ENCODE results near the gene TAF3.

Gene TAF3

DNA sequence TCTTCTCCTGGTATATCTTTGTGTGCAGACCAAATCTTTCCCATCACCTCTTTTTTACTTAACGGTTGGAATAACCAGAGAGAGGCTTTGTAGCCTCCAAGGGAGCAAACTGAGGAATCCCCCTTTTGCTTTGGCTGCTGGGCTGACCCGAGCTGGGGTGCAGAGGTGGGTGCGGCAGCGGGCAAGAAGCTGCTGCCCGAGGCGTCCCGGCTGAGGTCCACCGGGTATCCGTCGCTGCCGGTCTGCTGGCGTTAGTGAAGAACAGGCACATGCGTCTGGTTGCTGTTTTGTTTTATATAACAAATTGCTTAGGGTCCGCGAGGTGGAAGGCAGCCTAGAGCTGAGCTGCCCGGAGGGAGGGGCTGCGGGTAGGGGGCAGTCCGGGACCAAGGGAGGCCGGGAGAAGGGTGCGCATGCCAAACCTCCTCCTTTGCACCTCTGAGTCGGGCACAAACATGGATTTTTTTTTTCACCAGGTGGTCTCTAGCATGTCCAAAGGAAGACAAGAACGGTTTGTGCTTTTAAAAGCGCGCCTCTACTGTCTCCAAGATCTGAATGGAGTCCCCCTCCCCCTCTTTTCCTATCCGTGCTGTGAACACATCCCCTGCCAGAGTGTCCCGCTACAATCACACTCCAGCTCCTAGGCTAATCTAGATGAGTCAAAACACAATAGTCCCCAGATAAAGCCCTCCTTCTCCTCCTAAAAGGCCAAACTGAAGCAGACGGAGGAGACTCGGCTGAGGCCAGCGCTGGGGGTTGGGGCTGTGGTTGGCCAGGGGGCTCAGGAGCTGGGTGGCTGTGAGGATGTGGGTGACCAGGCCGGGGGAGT lies 229.4 kb downstream of the TAF3 start:
- CTCF ChIA-PET: no interaction called here

GRCh38 chr10:8048281-8049008 lies 230.1 kb downstream of the TAF3 start:
- DNase-seq (ENCODE audit: low spot score): no peak
- no peak overlapping the region for H3K27ac ChIP-seq
- POLR2A ChIA-PET (ENCODE audit: low non-redundant PET): no interaction called here
- TF ChIP-seq, protein P1, sequence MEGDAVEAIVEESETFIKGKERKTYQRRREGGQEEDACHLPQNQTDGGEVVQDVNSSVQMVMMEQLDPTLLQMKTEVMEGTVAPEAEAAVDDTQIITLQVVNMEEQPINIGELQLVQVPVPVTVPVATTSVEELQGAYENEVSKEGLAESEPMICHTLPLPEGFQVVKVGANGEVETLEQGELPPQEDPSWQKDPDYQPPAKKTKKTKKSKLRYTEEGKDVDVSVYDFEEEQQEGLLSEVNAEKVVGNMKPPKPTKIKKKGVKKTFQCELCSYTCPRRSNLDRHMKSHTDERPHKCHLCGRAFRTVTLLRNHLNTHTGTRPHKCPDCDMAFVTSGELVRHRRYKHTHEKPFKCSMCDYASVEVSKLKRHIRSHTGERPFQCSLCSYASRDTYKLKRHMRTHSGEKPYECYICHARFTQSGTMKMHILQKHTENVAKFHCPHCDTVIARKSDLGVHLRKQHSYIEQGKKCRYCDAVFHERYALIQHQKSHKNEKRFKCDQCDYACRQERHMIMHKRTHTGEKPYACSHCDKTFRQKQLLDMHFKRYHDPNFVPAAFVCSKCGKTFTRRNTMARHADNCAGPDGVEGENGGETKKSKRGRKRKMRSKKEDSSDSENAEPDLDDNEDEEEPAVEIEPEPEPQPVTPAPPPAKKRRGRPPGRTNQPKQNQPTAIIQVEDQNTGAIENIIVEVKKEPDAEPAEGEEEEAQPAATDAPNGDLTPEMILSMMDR (conservative IDR thresholded peaks at IDR 0.05; ENCODE audit: low read depth): no peak
- CTCF ChIA-PET: no interaction called here

More for the DNA sequence above, 229.4 kb downstream of the TAF3 start:
- no peak for DNase-seq (ENCODE audit: low spot score)
- POLR2A ChIA-PET (ENCODE audit: low non-redundant PET): no interaction called here
- H3K27ac ChIP-seq: no peak overlapping the region
- TF ChIP-seq, protein P1 (conservative IDR thresholded peaks at IDR 0.05; ENCODE audit: low read depth): no peak

DNA sequence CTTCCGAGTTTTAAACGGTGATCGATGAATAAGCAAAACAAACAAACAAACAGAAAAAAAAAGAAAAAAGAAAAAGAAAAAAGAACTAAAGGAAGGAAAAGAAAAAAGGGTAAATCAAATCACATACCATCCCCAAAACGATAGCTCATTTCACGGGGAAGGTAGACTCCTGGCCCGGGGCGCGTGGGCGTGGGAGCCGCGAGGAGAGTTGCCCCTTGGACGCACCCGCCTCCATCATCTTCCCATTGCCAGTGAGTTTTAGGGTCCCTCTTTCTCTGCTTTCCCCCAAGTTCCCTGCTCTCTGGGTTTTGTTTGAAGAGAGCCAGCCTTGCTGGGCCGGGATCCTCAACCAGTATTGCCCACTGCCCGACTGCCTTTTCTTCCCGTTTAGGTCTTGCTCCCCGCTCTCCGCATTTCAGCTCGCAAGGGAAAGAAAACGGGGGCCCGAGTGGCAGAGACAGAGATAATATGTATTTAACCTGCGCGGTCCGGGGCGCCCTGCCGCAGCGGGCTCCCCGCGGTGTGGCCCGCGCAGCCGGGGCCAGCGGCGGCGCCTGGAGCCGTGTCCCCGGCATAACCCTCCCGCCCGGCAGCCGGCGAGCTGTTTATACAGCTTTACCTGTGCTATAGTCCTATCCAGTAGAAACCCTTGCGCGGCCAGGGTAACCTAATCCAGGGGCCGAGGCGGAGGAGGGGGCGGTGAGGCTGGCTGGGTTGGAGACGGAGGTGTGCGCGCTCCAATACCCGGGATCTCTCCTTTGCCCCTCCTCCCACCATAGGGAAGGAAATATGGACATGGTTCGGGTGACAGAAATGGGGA lies 230.9 kb downstream of the TAF3 start:
- TF ChIP-seq, protein P1 (conservative IDR thresholded peaks at IDR 0.05; ENCODE audit: low read depth): no peak
- no peak for DNase-seq (ENCODE audit: low spot score)
- H3K27ac ChIP-seq: no peak overlapping the region
- ChIA-PET CTCF (interaction anchor here (0.7 kb wide), 1 partner anchor 1176 kb away, joined by 4 read pairs; no protein-coding TSS in a partner anchor), POLR2A (ENCODE audit: low non-redundant PET) (no interaction called here)

- no peak overlapping the region for H3K27ac ChIP-seq
- no peak for DNase-seq (ENCODE audit: low spot score)
- TF ChIP-seq, protein P1 (conservative IDR thresholded peaks at IDR 0.05; ENCODE audit: low read depth): no peak
- CTCF ChIA-PET: interaction anchor here (0.7 to 0.9 kb wide), 2 partner anchors 59 to 1176 kb away, joined by 3 to 4 read pairs; no protein-coding TSS in a partner anchor
- POLR2A ChIA-PET (ENCODE audit: low non-redundant PET): no interaction called here
Observed at GRCh38 chr10:8049865-8050555, 231.7 kb downstream of the TAF3 start.

DNA sequence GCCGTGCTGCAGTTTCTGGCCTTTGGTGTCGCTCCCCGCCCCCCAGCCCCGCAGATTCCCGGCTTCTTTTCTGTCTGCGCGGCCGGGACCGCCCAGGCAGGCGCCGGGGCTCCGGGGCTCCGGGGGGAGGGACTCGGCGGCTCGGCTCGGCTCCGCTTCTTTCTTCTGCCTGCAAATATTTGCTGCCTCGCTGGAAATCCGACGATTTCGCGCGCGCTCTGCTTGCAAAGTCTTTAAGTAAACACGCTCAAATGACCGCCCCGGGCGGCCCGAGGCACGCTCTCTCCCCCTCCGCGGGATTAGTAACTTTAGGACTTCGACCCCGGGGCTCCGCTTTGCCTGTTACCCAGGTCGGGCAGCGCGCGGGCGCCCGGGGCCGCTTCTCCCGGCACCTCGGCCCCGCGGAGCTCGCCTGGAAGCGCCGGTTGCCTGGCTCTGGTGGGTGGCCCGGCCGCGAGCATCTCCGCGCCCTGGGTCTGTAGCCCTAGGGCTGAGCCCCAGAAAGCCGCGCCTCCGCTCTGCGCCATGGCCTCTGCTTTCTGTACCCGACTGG lies 232.3 kb downstream of the TAF3 start:
- CTCF ChIA-PET: interaction anchor here (0.9 kb wide), 1 partner anchor 58 kb away, joined by 3 read pairs; no protein-coding TSS in a partner anchor
- POLR2A ChIA-PET (ENCODE audit: low non-redundant PET): no interaction called here
- DNase-seq (ENCODE audit: low spot score): no peak
- TF ChIP-seq, protein P1 (conservative IDR thresholded peaks at IDR 0.05; ENCODE audit: low read depth): no peak
- H3K27ac ChIP-seq: no peak overlapping the region

Data from RWPE1 (cell line).